GM23338 (cell line): Measurements from ENCODE around the gene UNC5B. TPM values are rescaled to one million over a fixed set of nuclear protein-coding genes. Genes with fewer than 3 reads are reported as not detected.

Source experiments
- ATAC-seq: fragments of 200-7000 bp; cut with Tn5 transposase; 3 replicates; pipeline ENCODE4 v1.9.1; 2020
- DNase-seq: peaks from one replicate; pipeline ENCODE4 v3.0.0-alpha.2; 2015; ENCODE audit warnings: low spot score
- H2AFZ ChIP-seq: fragments of 200-600 bp; sonication (generic); 2 replicates; pipeline ENCODE4 v1.8.0; 2016; ENCODE audit warnings: antibody characterized with exemption, mild to moderate bottlenecking, moderate library complexity
- H3F3A ChIP-seq: fragments of 200-600 bp; sonication (generic); replicated peaks from 2 replicates; pipeline ENCODE4 v1.8.0; 2017; ENCODE audit warnings: antibody characterized with exemption, mixed run types, low read depth
- H3K27ac ChIP-seq: fragments of 200-600 bp; sonication (generic); 2 replicates; pipeline ENCODE4 v1.6.1; 2016; ENCODE audit warnings: low read depth
- H3K27me3 ChIP-seq: fragments of 200-600 bp; sonication (generic); 2 replicates; pipeline ENCODE4 v1.8.0; 2016; ENCODE audit warnings: mild to moderate bottlenecking, mixed run types, moderate library complexity; ENCODE audit not compliant: insufficient read depth
- H3K36me3 ChIP-seq: fragments of 200-600 bp; sonication (generic); 2 replicates; pipeline ENCODE4 v1.8.0; 2016; ENCODE audit warnings: mild to moderate bottlenecking; ENCODE audit not compliant: insufficient read depth
- H3K4me1 ChIP-seq: fragments of 200-600 bp; sonication (generic); 2 replicates; pipeline ENCODE4 v1.8.0; 2016; ENCODE audit warnings: mild to moderate bottlenecking, moderate library complexity; ENCODE audit not compliant: insufficient read depth
- H3K4me2 ChIP-seq: fragments of 200-600 bp; sonication (generic); 2 replicates; pipeline ENCODE4 v1.7.1; 2017; ENCODE audit warnings: mixed run types
- H3K4me3 ChIP-seq: fragments of 200-600 bp; sonication (generic); 2 replicates; pipeline ENCODE4 v1.6.1; 2016; ENCODE audit warnings: mixed run types
- H3K79me2 ChIP-seq: fragments of 200-600 bp; sonication (generic); replicated peaks from 2 replicates; pipeline ENCODE4 v1.8.0; 2017; ENCODE audit warnings: mild to moderate bottlenecking; ENCODE audit not compliant: insufficient read depth
- H3K9me2 ChIP-seq: fragments of 200-600 bp; sonication (generic); 2 replicates; pipeline ENCODE4 v1.8.0; 2017; ENCODE audit not compliant: insufficient read depth
- H4K20me1 ChIP-seq: fragments of 200-600 bp; sonication (generic); replicated peaks from 2 replicates; pipeline ENCODE4 v1.8.0; 2017; ENCODE audit warnings: mild to moderate bottlenecking; ENCODE audit not compliant: insufficient read depth
- H3K27ac Mint-ChIP-seq: 2 replicates; pipeline ENCODE4 v1.8.0; 2020; ENCODE audit warnings: inconsistent platforms, mild to moderate bottlenecking, moderate library complexity, mixed read lengths
- H3K27me3 Mint-ChIP-seq: 3 replicates; pipeline ENCODE4 v1.8.0; 2022; ENCODE audit warnings: low read depth, mild to moderate bottlenecking, moderate library complexity, mixed read lengths, inconsistent platforms; ENCODE audit not compliant: insufficient read depth, poor library complexity
- H3K36me3 Mint-ChIP-seq: 3 replicates; pipeline ENCODE4 v1.8.0; 2021; ENCODE audit warnings: low read depth, mild to moderate bottlenecking, inconsistent platforms, moderate library complexity, mixed read lengths
- H3K4me1 Mint-ChIP-seq: 3 replicates; pipeline ENCODE4 v1.8.0; 2020; ENCODE audit warnings: mild to moderate bottlenecking, inconsistent platforms, mixed read lengths
- H3K4me3 Mint-ChIP-seq: 3 replicates; pipeline ENCODE4 v1.8.0; 2021; ENCODE audit warnings: moderate library complexity, mild to moderate bottlenecking, inconsistent platforms, mixed read lengths
- H3K9me3 Mint-ChIP-seq: 3 replicates; pipeline ENCODE4 v1.8.0; 2020; ENCODE audit warnings: moderate library complexity, mild to moderate bottlenecking, inconsistent platforms, mixed read lengths
- CREB1 ChIP-seq: fragments of 250-450 bp; sonication (Bioruptor Pico); IDR thresholded peaks from 2 replicates; pipeline ENCODE4 v1.5.0; 2020; ENCODE audit warnings: low read depth, mild to moderate bottlenecking, moderate library complexity
- EZH2 ChIP-seq: fragments of 200-600 bp; sonication (generic); IDR thresholded peaks from one replicate; pipeline ENCODE4 v1.8.0; 2017; ENCODE audit warnings: antibody characterized with exemption, mild to moderate bottlenecking, low read depth; ENCODE audit not compliant: unreplicated experiment
- EZH2phosphoT487 ChIP-seq: fragments of 200-600 bp; sonication (generic); IDR thresholded peaks from one replicate; pipeline ENCODE4 v1.8.1; 2018; ENCODE audit warnings: antibody characterized with exemption; ENCODE audit not compliant: unreplicated experiment
- JUNB ChIP-seq: IDR thresholded peaks from one replicate; pipeline ENCODE4 v1.6.1; 2016; ENCODE audit warnings: antibody characterized with exemption; ENCODE audit not compliant: unreplicated experiment
- NANOG ChIP-seq: IDR thresholded peaks from 2 replicates; pipeline ENCODE4 v1.6.1; 2016; ENCODE audit warnings: antibody characterized with exemption, borderline replicate concordance
- POLR2AphosphoS5 ChIP-seq: IDR thresholded peaks from 2 replicates; pipeline ENCODE4 v1.6.1; 2016; ENCODE audit warnings: antibody characterized with exemption, low read depth
- STAT1 ChIP-seq: IDR thresholded peaks from one replicate; pipeline ENCODE4 v1.6.1; 2016; ENCODE audit warnings: antibody characterized with exemption; ENCODE audit not compliant: unreplicated experiment
- ZNF114 ChIP-seq: fragments of 250-450 bp; sonication (Bioruptor Pico); IDR thresholded peaks from 2 replicates; pipeline ENCODE4 v1.5.0; 2020; ENCODE audit warnings: mild to moderate bottlenecking, moderate library complexity
- ZNF331 ChIP-seq: fragments of 250-450 bp; sonication (Bioruptor Pico); IDR thresholded peaks from 2 replicates; pipeline ENCODE4 v1.5.0; 2020; ENCODE audit warnings: low read depth, mild to moderate bottlenecking, moderate library complexity
- polyA plus RNA-seq: library from polyadenylated mRNA; unstranded; fragments of >200 nt; fragmentation: Nextera tagmentation; extraction: Ambion mirVana; gene quantifications from 2 replicates; pipeline ENCODE4 v1.2.1, GENCODE V29; 2016
- total RNA-seq: library from RNA; depleted of rRNA; stranded (reverse); fragments of >200 nt; shearing (Covaris generic); gene quantifications from 2 replicates; pipeline ENCODE4 v1.2.3, GENCODE V29; 2014
- TF ChIP-seq, protein P1 (sequence below): IDR thresholded peaks from one replicate; pipeline ENCODE4 v1.6.1; 2018; ENCODE audit warnings: antibody characterized with exemption; ENCODE audit not compliant: unreplicated experiment
- TF ChIP-seq, protein P2 (sequence below), 2 experiments: fragments of 200-600 bp in 1 of 2; sonication (generic) in 1 of 2; conservative IDR thresholded peaks; 2 replicates each; pipeline versions ENCODE4 v1.5.1 to v1.6.1; 2016 to 2017; ENCODE audit warnings: antibody characterized with exemption in 2 of 2, low read depth in 2 of 2, mild to moderate bottlenecking in 2 of 2, moderate library complexity in 1 of 2
- TF ChIP-seq, protein P3 (sequence below): IDR thresholded peaks from 2 replicates; pipeline ENCODE4 v1.6.1; 2016; ENCODE audit warnings: antibody characterized with exemption

Gene UNC5B
- total and polyA plus RNA-seq, 2 experiments from 2014 or later: 8.0 to 31.2 TPM

DNA sequence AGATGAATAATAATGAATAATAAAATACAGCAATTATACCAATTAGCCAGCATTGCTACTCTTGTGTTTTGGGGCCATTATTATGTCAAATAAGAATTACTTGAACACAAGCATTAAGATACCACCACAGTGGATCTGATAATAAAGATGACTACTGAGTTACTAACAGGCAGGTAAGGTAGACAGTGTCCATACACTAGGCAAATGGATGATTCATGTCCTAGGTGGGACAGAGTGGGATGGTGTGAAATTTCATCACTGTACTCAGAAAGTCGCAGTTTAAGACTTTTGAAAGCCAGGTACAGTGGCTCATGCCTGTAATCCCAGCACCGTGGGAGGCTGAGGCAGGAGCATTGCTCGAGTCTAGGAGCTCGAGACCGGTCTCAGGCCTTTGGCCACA is 8.7 kb upstream of the UNC5B start (continued):
- TF ChIP-seq, protein P1, sequence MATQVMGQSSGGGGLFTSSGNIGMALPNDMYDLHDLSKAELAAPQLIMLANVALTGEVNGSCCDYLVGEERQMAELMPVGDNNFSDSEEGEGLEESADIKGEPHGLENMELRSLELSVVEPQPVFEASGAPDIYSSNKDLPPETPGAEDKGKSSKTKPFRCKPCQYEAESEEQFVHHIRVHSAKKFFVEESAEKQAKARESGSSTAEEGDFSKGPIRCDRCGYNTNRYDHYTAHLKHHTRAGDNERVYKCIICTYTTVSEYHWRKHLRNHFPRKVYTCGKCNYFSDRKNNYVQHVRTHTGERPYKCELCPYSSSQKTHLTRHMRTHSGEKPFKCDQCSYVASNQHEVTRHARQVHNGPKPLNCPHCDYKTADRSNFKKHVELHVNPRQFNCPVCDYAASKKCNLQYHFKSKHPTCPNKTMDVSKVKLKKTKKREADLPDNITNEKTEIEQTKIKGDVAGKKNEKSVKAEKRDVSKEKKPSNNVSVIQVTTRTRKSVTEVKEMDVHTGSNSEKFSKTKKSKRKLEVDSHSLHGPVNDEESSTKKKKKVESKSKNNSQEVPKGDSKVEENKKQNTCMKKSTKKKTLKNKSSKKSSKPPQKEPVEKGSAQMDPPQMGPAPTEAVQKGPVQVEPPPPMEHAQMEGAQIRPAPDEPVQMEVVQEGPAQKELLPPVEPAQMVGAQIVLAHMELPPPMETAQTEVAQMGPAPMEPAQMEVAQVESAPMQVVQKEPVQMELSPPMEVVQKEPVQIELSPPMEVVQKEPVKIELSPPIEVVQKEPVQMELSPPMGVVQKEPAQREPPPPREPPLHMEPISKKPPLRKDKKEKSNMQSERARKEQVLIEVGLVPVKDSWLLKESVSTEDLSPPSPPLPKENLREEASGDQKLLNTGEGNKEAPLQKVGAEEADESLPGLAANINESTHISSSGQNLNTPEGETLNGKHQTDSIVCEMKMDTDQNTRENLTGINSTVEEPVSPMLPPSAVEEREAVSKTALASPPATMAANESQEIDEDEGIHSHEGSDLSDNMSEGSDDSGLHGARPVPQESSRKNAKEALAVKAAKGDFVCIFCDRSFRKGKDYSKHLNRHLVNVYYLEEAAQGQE: no peak
- TF ChIP-seq, protein P2, sequence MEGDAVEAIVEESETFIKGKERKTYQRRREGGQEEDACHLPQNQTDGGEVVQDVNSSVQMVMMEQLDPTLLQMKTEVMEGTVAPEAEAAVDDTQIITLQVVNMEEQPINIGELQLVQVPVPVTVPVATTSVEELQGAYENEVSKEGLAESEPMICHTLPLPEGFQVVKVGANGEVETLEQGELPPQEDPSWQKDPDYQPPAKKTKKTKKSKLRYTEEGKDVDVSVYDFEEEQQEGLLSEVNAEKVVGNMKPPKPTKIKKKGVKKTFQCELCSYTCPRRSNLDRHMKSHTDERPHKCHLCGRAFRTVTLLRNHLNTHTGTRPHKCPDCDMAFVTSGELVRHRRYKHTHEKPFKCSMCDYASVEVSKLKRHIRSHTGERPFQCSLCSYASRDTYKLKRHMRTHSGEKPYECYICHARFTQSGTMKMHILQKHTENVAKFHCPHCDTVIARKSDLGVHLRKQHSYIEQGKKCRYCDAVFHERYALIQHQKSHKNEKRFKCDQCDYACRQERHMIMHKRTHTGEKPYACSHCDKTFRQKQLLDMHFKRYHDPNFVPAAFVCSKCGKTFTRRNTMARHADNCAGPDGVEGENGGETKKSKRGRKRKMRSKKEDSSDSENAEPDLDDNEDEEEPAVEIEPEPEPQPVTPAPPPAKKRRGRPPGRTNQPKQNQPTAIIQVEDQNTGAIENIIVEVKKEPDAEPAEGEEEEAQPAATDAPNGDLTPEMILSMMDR (conservative IDR thresholded peaks at IDR 0.05; ENCODE audit: low read depth in 2 of 2): no peak
- no peak for TF ChIP-seq POLR2AphosphoS5
- TF ChIP-seq EZH2: no peak
- TF ChIP-seq ZNF114 (CRISPR knock-in tag): no peak
- TF ChIP-seq NANOG: no peak

DNA sequence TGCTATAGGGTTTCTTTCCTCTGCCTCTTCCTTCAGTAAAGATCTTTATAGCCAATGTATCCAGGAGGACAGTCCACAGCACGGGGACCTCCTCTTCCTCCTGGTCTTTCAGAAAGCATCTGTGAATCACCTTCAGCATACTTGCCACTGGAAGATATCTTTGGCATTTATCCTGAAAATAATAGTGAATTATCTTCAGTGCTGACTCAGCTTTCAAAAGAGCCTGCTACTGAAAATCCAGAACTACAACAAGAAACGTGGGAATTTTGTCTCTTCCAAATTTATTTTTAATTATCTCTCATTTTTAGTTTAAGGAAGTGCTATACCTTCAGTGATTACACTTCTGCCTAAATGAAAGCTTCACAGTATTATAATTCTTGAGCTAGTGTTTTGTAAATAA is 7.6 kb upstream of the UNC5B start:
- Mint-ChIP-seq H3K27ac (peak overlapping the region; percentile 53; the same call in 1 of the 2 replicates), H3K4me3 (no peak overlapping the region), H3K4me1 (peaks cover 14% of the 10 kb centered on the region), H3K27me3 (peaks cover 8% of the 10 kb centered on the region), H3K9me3 (no peaks in the 10 kb centered on the region), H3K36me3 (no peaks in the 10 kb centered on the region)
- no peak overlapping the region for H2AFZ ChIP-seq
- H4K20me1 ChIP-seq: no peaks in the 10 kb centered on the region
- H3K4me2 ChIP-seq: peak overlapping the region; percentile 33; the same call in 1 of the 2 replicates
- H3K36me3 ChIP-seq: no peaks in the 10 kb centered on the region
- H3K79me2 ChIP-seq: no peaks in the 10 kb centered on the region
- DNase-seq (no peak), ATAC-seq (no peak)
- no peaks in the 10 kb centered on the region for H3F3A ChIP-seq
- H3K4me3 ChIP-seq: no peak overlapping the region
- peaks cover 5% of the 10 kb centered on the region for H3K27me3 ChIP-seq
- H3K27ac ChIP-seq: no peak overlapping the region
- H3K4me1 ChIP-seq: peaks cover 14% of the 10 kb centered on the region
- H3K9me2 ChIP-seq: no peaks in the 10 kb centered on the region
- TF ChIP-seq, protein P2 (conservative IDR thresholded peaks at IDR 0.05; ENCODE audit: low read depth in 2 of 2): no peak
- TF ChIP-seq, protein P3, sequence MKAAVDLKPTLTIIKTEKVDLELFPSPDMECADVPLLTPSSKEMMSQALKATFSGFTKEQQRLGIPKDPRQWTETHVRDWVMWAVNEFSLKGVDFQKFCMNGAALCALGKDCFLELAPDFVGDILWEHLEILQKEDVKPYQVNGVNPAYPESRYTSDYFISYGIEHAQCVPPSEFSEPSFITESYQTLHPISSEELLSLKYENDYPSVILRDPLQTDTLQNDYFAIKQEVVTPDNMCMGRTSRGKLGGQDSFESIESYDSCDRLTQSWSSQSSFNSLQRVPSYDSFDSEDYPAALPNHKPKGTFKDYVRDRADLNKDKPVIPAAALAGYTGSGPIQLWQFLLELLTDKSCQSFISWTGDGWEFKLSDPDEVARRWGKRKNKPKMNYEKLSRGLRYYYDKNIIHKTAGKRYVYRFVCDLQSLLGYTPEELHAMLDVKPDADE: no peak
- TF ChIP-seq CREB1 (CRISPR knock-in tag) (no peak), EZH2phosphoT487 (no peak), ZNF331 (CRISPR knock-in tag) (no peak), NANOG (no peak), JUNB (no peak), ZNF114 (CRISPR knock-in tag) (no peak), STAT1 (no peak), POLR2AphosphoS5 (no peak)
- TF ChIP-seq, protein P1: no peak
